ENCODE results near the gene TAF9B.
"Not testable (repeated sequence)": the region's sequence is repeated elsewhere in the genome, so short reads cannot be mapped to it uniquely, and the experiment has no call there.

Gene TAF9B, protein sequence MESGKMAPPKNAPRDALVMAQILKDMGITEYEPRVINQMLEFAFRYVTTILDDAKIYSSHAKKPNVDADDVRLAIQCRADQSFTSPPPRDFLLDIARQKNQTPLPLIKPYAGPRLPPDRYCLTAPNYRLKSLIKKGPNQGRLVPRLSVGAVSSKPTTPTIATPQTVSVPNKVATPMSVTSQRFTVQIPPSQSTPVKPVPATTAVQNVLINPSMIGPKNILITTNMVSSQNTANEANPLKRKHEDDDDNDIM

DNA sequence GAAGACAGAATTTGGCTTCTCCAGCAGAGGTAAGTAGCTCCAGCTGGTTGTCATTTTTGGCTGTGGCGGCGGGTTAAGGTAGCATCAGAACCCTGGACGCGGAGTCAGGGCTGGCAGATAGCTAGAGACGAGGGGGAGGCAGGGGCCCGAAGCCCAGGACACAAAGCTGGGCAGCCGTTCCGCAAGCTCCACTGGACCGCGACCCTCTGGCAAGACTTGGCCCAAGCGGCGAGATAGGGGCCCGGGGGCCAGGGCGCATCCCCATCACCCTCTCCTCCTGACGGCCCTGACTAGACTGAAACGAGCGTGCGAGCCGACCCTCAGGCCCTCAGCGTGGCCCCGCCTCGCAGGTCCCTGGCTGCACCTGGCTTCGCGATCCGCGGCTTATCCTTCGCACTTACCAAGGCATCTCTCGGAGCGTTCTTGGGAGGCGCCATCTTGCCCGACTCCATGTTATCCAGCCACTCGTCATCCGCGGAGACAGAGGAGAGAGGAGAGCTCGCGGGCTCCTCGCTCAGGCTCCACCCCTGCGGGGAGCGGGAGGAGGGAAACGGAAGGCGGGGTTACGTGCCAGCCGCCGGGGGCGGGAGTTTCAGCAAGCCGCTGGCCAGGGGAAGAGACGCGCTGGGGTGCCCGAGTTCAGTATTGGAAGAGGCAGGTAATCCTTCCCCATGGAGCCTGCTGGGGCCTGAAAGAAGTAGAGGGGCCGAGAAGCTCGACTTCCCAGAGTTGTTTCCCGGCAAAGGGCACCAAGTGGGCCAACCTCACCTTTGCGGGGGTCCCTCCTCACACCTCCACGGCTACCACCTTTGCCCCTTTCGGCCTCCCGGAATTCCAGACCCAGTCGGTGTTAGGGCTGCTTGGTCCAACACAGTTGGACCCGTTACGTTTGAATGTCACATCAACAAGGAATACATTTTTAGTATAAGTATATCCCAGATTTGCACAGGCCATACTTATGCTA is at the start of gene TAF9B:
Gene TAF9B, minus strand, starts transcription at position 491 of the 964 bp plus-strand sequence. Its CDS starts 39 bp downstream, at position 452.
- DNase-seq (ENCODE audit: low read depth) = peak; percentile 61

DNA sequence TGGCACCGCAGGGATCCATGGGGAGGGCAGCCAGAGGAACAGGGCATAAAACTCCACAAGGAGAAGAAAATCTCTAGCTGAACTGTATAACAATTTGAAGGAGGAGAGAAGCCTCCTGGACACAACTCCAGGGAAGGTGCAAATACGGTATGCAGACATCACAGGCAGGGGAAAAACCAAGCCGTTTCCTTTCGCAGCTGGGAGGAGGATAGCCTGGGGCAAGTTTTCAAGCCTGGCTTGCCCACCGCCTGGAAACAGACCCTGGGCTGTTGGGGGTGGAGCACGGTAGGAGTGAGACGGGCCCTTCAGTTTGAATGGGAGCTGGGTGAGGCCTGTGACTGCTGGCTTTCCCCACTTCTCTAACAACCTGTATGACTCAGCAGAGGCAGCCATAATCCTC is 43.4 kb upstream of the TAF9B start:
- DNase-seq (ENCODE audit: low read depth) = no peak

DNA sequence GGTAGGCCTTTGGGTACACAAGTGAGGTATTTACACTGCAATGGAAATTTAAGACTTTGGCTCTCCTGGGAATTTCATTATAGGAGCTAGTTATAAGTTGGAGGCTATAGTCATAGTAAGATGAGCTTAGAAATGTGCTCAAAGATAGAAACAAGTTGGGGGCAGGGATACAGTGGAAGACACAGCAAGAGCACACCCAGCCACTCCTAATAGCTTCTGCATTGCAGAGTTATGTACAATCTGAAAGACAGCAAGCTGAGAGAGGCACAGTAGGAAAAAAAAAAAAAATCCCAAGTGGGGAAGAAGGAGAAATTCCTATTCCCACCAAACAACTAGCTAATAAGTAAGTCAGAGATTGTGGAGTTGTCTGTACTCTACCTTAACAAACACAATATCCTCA is 41.9 kb upstream of the TAF9B start:
- no peak for DNase-seq (ENCODE audit: low read depth)

DNA sequence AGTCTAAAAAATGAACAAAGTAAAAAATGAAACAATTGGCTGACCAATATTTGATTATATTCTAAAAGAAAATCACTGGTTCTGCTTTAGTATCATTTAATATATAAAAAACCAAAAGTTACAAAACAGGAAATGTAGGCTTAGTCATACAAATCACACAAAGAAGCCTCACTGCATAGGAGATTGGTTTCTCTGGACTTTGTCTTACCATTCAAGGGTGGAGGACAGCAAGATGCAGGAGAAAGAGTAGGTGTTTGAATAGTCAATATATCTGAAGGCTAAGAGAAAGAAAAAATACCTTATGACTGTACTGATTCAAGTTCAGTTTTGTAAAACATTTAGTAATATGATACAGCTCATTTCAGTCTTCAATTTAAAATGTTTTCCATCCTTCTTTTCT is 28.6 kb upstream of the TAF9B start:
- no peak for DNase-seq (ENCODE audit: low read depth)

DNA sequence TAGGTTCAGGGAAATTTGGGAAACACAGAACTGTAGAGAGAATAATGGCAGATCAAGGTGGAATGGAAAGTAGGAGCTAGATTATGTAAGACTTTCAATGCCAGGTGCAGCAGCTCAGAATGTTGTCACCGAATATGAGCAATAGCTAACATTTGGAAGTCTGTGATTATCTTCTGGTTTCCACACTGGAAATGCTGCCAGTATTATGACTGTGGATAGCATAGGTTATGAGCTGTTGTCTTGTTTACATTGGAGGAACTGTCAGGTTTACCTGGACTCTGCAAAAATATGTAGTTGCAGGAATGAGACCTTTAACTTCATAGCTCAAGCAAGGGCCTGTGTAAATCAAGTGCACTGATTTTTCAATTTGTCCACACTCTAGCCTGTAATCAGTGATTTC is 26.0 kb upstream of the TAF9B start:
- no peak for DNase-seq (ENCODE audit: low read depth)

DNA sequence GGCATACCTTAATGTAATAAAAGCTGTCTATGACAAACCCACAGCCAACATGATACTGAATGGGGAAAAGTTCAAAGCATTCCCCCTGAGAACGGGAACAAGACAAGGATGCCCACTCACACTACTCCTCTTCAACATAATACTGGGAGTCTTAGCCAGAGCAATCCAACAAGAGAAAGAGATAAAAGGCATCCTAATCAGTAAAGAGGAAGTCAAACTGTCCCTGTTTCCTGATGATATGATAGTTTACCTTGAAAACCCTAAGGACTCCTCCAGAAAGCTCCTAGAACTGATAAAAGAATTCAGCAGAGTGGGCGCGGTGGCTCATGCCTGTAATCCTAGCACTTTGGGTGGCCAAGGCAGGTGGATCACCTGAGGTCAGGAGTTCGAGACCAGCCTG is 23.7 kb upstream of the TAF9B start:
- DNase-seq (ENCODE audit: low read depth) = not testable (repeated sequence)

DNA sequence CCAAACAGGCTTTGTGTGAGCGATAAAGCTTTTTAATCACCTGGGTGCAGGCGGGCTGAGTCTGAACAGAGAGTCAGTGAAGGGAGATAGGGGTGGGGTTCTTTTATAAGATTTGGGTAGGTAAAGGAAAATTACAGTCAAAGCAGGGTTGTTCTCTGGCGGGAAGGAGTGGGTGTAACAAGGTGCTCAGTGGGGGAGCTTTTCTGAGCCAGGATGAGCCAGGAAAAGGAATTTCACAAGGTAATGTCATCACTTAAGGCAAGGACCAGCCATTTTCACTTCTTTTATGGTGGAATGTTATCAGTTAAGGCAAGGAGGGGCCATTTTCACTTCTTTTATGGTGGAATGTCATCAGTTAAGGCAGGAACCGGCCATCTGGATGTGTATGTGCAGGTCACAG is 21.3 kb upstream of the TAF9B start:
- DNase-seq (ENCODE audit: low read depth) = not testable (repeated sequence)

DNA sequence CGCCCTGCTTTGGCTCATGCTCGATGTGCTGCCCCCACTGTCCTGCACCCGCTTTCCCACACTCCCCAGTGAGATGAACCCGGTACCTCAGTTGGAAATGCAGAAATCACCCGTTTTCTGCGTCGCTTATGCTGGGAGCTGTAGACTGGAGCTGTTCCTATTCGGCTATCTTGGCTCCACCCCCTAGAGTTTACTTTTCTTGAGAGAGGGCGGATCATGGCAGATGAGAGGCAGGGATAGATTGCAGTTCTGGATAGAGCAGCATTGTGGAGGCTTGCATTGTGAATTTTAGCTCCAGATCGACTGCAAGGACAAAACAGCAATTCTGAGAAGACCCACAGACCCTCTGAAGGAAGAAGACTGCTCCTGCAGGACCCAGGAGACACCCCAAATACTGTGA is 18.4 kb upstream of the TAF9B start:
- DNase-seq (ENCODE audit: low read depth) = not testable (repeated sequence)

DNA sequence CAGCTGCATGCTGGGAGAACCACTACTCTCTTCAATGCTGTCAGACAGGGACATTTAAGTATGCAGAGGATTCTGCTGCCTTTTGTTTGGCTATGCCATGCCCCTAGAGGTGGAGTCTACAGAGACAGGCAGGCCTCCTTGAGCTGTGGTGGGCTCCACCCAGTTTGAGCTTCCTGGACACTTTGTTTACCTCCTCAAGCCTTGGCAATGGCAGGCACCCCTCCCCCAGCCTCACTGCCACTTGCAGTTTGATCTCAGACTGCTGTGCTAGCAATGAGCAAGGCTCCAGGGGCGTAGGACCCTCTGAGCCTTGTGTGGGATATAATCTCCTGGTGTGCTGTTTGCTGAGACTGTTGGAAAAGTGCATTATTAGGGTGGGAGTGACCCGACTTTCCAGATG is 17.9 kb upstream of the TAF9B start:
- DNase-seq (ENCODE audit: low read depth) = not testable (repeated sequence)

DNA sequence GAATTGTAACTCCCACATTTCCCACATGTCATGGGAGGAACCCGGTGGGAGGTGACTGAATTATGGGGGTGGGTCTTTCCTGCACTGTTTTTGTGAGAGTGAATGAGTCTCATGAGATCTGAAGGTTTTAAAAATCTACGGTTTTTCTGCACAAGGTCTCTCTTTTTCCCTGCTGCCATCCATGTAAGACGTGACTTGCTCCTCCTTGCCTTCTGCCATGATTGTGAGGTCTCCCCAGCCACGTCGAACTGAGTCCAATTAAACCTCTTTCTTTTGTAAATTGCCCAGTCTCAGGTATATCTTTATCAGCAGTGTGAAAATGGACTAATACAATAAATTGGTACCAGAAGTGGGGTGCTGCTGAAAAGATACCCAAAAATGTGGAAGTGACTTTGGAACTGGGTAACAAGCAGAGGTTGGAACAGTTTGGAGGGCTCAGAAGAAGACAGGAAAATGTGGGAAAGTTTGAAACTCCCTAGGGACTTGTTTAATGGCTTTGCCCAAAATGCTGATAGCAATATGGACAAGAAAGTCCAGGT is 7.6 kb upstream of the TAF9B start:
- not testable (repeated sequence) for DNase-seq (ENCODE audit: low read depth)

DNA sequence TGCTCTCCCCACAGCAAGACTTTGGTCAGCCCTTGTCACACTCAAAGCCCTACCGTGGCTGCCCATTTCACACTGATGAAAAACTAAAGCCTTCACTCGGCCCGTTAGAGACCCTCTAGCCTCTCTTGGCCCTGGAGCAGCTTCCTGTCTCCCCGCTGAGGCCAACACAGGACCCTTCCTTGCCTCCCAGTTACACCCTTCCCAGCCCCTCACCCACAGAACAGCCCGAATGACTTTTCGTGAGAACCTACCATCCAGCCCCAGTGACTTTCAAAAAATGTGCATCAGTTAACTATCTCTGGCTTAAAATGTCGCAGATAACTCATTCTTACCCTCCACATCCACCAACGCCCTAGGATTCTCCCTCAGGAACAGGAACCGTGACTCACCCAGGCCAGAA is 756 bp upstream of the TAF9B start:
- no peak for DNase-seq (ENCODE audit: low read depth)

DNA sequence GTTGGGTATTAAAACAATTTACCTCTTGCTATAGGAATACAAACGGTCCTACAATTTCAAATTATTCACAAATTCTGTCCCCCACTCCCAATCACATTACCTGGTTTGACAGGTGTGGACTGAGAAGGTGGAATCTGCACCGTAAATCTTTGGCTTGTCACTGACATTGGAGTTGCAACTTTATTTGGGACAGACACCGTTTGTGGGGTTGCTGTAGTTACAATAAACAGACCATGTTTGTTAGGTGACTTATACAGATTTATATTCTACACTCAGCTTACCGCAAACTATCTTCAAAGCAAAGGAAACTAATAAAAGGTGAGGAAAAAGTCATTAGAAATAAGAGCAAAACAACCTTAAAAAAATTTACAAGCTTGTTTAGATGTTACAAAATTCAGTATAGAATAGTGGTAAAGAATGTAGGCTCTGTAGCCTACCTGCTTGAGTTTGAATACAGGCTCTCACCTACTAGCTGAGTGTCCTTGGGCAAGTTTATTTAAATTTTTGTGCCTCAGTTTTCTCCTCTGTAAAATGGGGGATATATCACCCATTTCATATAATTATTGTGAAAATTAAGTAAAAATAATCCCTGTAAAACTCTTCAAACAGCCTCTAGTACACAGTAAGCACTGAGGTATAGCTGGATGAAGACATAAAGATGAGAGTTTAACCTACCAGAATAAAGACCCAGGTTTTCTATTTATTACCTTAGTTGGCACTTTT is 6.1 kb downstream of the TAF9B start:
- DNase-seq (ENCODE audit: low read depth) = no peak

DNA sequence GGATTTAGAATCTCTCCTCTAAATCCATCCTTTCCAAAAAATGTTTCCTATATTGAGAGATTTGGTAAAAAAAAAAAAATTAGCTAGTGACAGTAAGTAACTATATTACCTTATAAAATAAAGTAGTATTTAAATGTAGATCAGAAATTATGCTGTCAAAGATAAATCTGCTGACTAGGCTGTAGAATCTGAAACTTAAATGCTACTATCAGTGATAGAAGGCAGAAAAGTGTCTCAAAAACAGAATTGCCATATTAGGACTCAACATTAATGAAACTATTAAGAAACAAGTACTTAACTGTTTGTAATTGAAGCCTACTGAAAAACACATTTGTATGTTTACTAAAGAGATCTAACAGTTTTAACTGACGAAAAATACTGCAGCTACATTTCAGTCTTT is 8.3 kb downstream of the TAF9B start:
- no peak for DNase-seq (ENCODE audit: low read depth)

DNA sequence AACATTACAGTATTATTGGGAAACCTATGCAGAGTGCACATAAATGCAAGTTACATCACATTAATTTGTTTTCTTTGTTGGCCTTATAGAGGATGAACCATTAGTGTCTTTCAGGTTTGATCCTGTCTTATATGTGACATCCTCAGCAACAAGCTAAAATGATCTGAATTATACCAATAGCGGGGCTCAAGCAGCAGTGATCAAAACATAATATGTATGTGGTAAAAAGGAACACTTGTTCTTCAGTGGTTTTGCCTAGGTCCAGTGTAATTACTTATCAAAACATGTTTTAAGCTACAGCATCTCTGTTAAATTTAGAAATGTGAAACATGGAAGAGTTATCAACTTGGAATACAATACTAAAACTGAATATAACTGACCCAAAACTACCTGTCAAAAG is 9.1 kb downstream of the TAF9B start:
- no peak for DNase-seq (ENCODE audit: low read depth)

DNA sequence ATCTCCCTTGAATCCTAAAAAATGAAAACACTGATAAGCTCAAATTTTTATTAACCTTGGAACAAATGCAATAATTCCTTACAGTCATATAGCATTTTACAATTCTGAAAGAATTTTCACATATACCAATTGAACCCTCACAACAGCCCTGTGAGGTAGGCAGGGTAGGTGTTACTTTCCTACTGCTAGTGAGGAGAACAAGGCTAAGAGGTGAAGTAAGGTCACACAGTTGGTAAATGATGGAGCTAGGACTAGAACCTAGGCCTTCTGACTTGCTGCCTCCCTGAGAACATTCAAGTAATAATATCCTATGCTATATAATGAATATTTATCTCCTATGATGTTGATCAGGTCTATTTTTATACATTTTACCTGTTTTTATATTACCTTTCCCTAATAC is 9.7 kb downstream of the TAF9B start:
- no peak for DNase-seq (ENCODE audit: low read depth)

DNA sequence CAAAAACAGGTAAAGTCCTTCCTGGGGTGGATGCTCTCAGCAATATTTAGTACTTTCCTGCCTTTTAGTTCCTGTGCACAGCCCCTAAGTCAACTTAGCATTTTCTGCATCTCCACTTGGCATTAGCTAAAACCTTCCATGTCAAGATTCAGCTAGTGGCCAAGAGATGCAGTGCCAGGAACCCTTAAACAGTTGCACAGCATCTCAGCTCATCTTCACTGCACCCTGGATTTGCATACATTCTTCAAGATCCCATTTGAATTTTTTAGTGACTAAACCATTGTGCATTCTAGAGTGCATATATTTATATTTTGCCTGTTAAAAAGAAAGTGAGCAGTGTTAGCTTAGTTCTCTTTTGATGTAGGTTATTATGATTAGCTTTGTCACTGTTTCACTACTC is 13.7 kb downstream of the TAF9B start:
- not testable (repeated sequence) for DNase-seq (ENCODE audit: low read depth)

DNA sequence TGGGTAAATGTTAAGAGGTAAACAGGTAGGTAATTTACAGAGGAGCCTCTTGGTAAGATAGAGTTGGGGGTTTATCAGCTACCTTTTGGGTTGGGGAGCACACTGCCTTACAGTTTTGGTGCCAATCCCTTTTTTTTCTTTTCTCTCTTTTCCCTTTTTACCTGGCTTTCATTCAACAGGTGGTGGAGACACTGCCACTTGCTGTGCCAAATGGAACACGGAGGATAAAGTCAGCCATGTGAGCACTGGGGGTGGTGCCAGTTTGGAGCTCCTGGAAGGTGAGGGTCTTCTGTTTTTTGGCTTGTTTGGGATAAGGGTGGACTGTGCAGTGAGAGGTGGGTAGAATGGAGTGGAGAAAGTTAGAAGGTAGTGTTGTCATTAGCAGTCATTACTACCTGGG is 14.3 kb downstream of the TAF9B start:
- no peak for DNase-seq (ENCODE audit: low read depth)

DNA sequence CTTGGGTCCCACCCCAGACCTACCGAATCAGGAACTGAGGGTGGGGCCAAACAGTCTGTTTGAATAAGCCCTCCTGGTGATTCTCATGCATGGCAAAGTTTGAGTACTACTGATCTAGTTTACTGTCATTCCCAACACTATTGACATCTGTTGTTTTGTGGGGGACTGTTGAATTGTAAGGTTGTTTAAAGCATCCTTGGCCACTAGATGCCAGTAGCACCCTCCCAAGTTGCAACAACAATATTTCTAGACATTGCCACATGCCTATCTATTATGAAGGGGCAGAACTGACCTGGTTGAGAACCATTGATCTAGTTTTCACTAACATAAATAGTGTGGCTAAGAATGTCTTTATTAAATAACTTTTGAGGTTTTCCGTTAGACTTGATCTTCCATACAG is 15.1 kb downstream of the TAF9B start:
- no peak for DNase-seq (ENCODE audit: low read depth)

DNA sequence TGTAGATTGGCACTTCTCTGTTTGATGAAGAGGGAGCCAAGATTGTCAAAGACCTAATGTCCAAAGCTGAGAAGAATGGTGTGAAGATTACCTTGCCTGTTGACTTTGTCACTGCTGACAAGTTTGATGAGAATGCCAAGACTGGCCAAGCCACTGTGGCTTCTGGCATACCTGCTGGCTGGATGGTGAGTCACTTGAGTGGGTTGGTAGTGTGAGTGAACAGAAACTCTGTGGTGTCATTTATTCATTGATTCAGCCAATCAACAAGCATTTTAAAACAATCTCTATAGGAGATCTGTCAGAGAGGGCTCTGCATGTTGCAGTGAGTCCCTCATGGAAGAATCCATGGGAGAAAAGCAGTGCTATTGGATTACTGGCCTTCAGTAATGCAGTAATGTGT is 16.3 kb downstream of the TAF9B start:
- no peak for DNase-seq (ENCODE audit: low read depth)

DNA sequence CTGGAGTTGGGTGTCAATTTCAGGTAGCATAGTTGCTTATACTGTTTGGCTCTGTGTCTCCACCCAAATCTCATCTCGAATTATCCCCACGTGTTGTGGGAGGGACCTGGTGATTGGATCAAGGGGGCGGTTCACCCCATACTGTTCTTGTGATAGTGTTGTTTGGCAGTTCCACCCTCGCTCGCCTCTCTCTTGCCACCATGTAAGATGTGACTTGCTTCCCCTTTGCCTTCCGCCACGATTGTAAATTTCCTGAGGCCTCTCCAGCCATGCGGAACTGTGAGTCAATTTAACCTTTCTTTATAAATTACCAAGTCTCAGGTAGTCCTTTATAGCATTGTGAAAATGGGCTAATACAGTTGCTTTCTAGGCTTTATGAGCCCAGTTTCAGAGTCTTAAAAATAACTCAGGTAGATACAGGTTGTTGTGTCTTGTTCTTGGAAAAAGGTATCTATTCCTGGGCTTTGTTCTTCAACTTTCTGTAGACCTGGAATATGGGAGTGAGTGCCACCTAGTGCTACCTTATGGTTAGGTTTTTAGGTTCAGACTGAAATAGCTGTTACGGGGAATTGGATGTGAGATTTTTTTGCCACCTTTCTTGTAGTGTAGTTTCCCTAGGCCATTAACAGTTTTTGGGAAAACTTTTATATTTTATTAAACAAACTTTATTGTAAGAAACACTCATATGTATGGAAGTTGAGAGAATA is 19.8 kb downstream of the TAF9B start:
- no peak for DNase-seq (ENCODE audit: low read depth)

DNA sequence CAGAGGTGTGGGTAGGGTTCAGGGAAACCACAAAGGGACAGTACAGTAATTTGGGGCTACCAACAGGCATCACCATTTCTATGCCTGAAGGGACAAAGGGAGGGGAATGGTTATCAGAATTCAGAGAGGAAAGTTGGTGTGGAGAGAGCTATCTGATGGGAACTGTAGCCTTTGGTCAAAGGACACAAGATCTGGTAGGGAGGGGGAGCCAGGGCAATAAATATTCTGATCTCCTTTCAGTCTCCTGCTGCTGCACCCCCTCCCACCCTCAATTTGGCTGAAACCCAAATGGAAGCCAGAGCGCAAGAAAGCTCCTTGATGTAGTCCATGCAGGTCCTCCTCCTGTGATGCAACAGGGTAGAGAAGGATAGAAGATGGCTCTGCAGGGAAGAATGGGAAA is 20.8 kb downstream of the TAF9B start:
- DNase-seq (ENCODE audit: low read depth) = no peak

DNA sequence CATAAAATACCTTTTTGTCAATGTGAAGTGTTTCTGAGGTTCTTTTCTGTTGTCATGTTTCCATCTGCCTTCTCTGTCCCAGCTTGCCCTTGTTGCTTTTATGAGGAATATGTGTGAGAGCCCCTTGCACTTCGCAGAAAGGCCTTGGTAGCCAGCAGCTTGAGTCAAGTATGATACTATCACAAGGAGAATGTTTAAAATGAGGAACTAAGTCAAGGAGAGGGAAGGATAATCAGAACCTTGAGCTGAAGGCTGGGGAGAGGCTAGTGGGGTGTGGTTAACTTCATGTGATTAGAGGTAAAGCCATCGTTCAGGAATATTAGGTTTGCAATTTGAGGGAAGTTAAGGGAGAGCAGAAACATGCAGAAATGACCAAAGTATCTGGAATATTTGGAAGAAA is 22.7 kb downstream of the TAF9B start:
- no peak for DNase-seq (ENCODE audit: low read depth)

Data from stimulated activated CD8-positive, alpha-beta memory T cell treated with anti-CD3 and anti-CD28 coated beads, Interleukin-15, amount 100 ng/mL, for 1 hour (primary cell).